ENCODE data around the gene AIFM1. TPM values are rescaled to one million over a fixed set of nuclear protein-coding genes. Genes with fewer than 3 reads are reported as not detected.

AIFM1 gene
- 10.8 TPM for total RNA-seq
- 26.2 TPM for polyA plus RNA-seq

DNA sequence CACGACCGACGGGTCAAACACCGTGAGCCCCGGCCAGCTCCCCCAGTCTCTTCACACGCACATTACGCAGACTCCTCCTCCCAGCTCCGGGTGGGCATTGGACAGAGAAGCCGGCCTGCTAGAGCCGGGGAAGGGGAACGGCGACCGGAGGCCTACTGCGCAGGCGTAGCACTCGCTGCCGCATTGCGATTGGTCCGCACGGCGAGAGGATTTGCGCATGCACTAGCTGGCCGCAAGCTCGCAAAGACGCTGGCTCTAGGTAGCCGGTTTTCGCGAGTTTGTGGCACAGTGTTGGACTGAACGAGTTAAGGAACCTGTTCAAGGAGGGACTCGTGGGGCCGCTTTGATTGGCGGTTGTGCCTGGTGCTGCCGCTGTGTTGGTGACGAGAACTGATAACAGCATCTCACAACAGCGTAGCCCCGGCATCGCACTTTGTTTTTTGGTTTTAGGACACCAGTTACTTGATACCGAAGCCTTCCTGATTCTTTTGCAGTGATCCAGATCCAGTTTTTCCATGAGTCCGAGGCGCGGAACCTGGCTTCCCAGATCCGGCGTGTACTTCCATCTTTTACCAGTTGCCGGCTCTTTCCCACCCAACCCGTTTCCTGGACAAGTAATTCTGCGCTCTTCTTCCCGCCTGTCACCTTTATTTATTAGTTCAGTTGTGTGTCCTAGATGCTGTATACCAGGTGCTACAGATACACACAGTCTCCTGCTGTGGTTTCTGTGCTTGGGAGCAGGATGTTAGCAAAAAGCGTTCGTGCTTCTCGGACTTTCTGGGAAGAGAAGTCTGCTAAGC lies at the start of gene AIFM1:
TSS of gene AIFM1 (minus strand) at position 139 of the 800 bp plus-strand sequence. CDS start 185 bp downstream, outside the sequence.
- under 1% methylated on average over 50 of the region's 50 CpGs for WGBS
- Histone ChIP-seq H3K27ac (ENCODE audit: low read depth) (peak within 1 kb of the TSS; percentile 71), H3K36me3 (ENCODE audit: insufficient read depth) (no peaks in the 10 kb centered on the region), H3K4me3 (ENCODE audit: low read depth, low read length) (peak within 1 kb of the TSS; percentile 46), H3K4me1 (ENCODE audit: insufficient read depth) (peaks cover 2% of the 10 kb centered on the region)
- DNase-seq (ENCODE audit: extremely low spot score) = peak; percentile 73

DNA sequence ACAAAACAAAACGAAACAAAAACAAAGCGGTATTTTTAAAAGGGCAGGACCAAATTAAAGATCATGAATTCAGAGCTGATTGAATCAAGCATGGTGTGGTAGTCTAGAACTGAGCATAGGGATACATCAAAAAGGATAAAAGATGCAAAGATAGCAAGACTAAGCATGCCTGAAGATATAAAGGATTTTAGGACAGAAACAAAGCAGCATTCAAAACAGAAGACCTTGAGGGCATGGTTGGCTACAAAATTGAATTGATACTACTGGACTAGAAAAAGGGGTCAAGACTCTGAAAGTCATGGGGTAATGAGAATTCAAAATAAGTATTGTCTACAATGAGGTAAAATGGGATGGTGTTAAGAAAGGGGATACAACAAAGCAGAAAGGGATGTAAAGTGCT lies 47.7 kb upstream of the AIFM1 start:
- no peak for DNase-seq (ENCODE audit: extremely low spot score)
- H3K4me1 ChIP-seq (ENCODE audit: insufficient read depth) = no peaks in the 10 kb centered on the region
- H3K36me3 ChIP-seq (ENCODE audit: insufficient read depth) = no peaks in the 10 kb centered on the region
- H3K4me3 ChIP-seq (ENCODE audit: low read depth, low read length) = no peak overlapping the region
- H3K27ac ChIP-seq (ENCODE audit: low read depth) = no peak overlapping the region
- WGBS = 99% methylated on average over 2 of the region's 2 CpGs

DNA sequence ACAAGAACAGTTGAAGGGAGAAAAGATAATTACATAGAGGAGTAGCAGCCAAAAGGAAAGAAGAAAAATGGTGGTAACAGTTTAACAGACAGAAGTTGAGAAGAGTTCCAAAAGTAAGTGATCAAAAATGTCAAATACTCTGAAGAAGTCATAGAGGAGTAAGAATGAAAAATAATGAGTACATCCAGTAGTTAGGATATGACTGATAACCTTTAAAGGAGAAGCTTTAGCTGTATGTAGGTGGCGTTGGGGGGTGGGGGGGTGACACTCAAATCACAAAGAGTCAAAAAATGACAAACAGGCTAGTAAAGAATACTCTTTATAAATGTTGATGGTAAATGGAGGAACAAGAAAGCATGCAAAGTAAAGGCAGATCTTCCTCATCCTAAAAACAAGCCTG lies 46.7 kb upstream of the AIFM1 start:
- no peaks in the 10 kb centered on the region for H3K36me3 ChIP-seq (ENCODE audit: insufficient read depth)
- no peak overlapping the region for H3K27ac ChIP-seq (ENCODE audit: low read depth)
- no peak for DNase-seq (ENCODE audit: extremely low spot score)
- no peak overlapping the region for H3K4me3 ChIP-seq (ENCODE audit: low read depth, low read length)
- no peaks in the 10 kb centered on the region for H3K4me1 ChIP-seq (ENCODE audit: insufficient read depth)
- 94% methylated on average over 1 of the region's 1 CpG for WGBS

DNA sequence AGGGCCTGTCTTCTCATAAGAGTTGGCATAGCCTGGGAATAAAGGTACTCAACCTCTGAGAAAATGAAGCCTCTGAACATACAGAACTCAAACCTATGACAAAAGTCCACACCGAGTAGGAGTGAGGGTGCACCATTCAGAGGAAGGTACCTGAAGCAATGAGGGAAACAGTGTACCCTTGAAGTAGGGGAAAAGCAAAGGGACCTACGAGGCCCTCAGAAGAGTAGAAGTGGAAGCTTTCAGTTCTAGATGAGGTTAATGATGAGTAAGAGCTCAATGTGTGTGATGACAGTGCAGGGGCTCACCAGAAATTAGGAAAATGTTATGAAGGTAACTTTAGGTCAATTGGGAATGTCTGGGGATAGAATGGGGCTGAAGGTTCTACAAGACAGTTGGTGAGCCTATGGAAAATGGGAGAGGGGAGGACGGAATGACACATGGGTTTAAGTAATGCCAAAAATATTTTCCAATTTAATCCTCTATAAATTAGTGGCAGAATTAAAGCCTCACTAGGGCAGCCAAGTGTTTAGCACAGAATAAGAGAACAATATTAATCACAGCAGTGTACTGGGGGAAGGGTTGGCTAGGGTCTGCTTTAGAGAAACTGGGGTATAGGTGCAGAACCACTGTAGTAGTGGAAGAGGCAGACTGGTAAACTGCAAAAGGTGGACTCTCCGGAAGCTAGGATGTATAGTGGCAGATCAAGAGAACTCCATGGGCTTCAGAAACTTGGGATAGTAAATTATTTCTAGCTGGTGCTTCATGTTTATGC lies 46.0 kb upstream of the AIFM1 start:
- 92% methylated on average over 4 of the region's 4 CpGs for WGBS
- no peaks in the 10 kb centered on the region for H3K36me3 ChIP-seq (ENCODE audit: insufficient read depth)
- no peak for DNase-seq (ENCODE audit: extremely low spot score)
- no peaks in the 10 kb centered on the region for H3K4me1 ChIP-seq (ENCODE audit: insufficient read depth)
- no peak overlapping the region for H3K27ac ChIP-seq (ENCODE audit: low read depth)
- no peak overlapping the region for H3K4me3 ChIP-seq (ENCODE audit: low read depth, low read length)

DNA sequence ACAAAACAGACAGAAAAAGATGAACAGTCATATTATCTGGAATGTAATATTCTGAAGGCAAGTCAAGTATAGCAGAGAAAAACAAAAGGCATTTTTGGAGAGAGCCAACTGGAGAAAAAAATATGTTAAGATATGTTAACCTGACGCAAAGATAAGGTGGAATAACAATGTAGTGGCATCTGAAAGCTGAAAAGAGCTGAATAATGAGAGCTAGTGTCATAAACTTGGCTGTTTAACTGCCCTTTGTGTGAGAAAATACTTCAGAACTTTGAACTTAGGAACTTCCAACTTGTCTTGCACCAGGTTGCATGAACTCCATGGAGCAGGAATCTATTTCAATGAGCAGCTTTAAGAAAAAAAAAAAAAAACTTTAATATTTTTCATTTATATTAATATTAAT lies 39.0 kb upstream of the AIFM1 start:
- H3K4me3 ChIP-seq (ENCODE audit: low read depth, low read length) = no peak overlapping the region
- no peaks in the 10 kb centered on the region for H3K36me3 ChIP-seq (ENCODE audit: insufficient read depth)
- 96% methylated on average over 1 of the region's 1 CpG for WGBS

DNA sequence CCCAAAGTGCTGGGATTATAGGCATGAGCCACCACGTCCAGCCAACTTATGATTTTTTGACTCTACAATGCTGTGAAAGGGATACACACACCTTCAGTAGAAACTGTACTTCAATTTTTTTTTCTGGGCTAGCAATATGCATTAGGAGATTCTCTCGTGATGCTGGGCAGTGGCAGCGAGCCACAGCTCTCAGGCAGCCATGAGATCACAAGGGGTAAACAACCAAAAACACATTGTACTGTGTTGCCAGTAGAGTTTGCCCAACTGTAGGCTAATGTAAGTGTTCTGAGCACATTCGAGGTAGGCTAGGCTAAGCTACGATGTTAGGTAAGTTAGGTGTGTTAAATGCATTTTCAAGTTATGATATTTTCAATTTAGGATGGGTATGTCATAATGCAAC lies 31.8 kb upstream of the AIFM1 start:
- WGBS = 58% methylated on average over 5 of the region's 5 CpGs
- no peaks in the 10 kb centered on the region for H3K36me3 ChIP-seq (ENCODE audit: insufficient read depth)
- H3K4me3 ChIP-seq (ENCODE audit: low read depth, low read length) = no peak overlapping the region
- H3K4me1 ChIP-seq (ENCODE audit: insufficient read depth) = no peaks in the 10 kb centered on the region
- H3K27ac ChIP-seq (ENCODE audit: low read depth) = no peak overlapping the region
- no peak for DNase-seq (ENCODE audit: extremely low spot score)

More for the DNA sequence above, 39.0 kb upstream of the AIFM1 start:
- Histone ChIP-seq H3K4me1 (ENCODE audit: insufficient read depth) (no peaks in the 10 kb centered on the region), H3K27ac (ENCODE audit: low read depth) (no peak overlapping the region)
- no peak for DNase-seq (ENCODE audit: extremely low spot score)

DNA sequence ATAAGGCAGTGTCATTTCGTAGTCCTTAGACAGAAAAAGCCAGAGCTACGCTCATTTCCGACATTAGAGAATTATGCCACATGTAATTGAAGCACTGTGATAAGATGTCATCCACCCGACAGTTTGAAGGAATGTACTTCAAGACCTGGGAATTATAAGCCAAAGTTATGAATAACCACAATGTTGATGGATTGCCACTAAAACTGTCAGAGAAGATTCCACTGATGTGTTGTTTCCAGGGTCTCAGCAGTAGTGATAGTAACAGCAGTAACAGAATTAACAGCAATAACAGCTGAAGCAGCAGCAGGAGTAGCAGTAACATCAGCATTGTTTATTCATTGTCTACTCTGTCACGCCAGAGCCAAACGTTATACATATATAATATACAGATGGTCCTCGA lies 30.8 kb upstream of the AIFM1 start:
- Histone ChIP-seq H3K36me3 (ENCODE audit: insufficient read depth) (no peaks in the 10 kb centered on the region), H3K4me1 (ENCODE audit: insufficient read depth) (no peaks in the 10 kb centered on the region), H3K27ac (ENCODE audit: low read depth) (no peak overlapping the region), H3K4me3 (ENCODE audit: low read depth, low read length) (no peak overlapping the region)
- WGBS = 39% methylated on average over 7 of the region's 7 CpGs
- no peak for DNase-seq (ENCODE audit: extremely low spot score)

DNA sequence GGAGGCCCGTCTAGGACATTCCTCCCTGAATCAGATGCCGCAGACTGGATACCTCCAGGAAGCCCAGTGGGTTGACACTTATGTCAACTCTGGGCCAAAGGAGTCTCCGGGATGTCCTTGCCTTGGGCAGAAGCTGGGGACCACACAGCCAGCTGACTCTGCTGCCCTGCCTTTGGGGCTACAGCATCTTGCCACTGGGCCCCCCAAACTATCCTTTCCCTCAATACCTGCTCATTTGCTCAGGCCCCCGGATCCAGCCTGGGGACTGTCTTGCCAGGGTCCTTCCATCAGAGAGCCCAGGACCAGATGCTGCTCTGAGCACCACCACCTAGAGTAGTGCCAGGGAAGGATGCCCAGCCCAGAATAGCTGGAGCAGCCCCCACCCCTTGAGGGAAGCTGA lies 25.2 kb upstream of the AIFM1 start:
- DNase-seq (ENCODE audit: extremely low spot score) = no peak

DNA sequence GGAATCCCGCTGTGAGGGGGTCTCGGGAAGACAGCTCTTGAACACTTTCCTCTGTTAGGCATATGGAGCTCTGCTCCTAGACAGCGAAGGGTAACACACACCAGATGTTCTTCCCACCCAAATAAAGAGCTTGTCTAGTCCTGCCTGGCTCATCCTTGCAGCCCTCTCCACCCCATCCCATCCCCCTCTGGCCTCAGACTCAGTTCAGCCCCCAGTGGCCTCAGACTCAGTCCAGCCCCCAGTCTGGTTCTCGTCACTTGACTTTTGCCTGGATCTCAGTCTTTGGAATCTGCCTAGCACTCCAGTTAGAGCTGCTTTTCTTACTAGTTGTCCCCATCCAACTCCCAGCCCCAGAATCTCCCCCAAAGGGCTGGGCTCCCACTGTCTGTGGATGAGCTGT lies 21.0 kb upstream of the AIFM1 start:
- Histone ChIP-seq H3K4me3 (ENCODE audit: low read depth, low read length) (no peak overlapping the region), H3K27ac (ENCODE audit: low read depth) (no peak overlapping the region), H3K4me1 (ENCODE audit: insufficient read depth) (no peaks in the 10 kb centered on the region), H3K36me3 (ENCODE audit: insufficient read depth) (no peaks in the 10 kb centered on the region)
- DNase-seq (ENCODE audit: extremely low spot score) = no peak
- WGBS = 36% methylated on average over 4 of the region's 4 CpGs

More for the DNA sequence above, 25.2 kb upstream of the AIFM1 start:
- 90% methylated on average over 4 of the region's 4 CpGs for WGBS
- H3K4me3 ChIP-seq (ENCODE audit: low read depth, low read length) = no peak overlapping the region
- H3K4me1 ChIP-seq (ENCODE audit: insufficient read depth) = no peaks in the 10 kb centered on the region
- no peaks in the 10 kb centered on the region for H3K36me3 ChIP-seq (ENCODE audit: insufficient read depth)
- H3K27ac ChIP-seq (ENCODE audit: low read depth) = no peak overlapping the region

DNA sequence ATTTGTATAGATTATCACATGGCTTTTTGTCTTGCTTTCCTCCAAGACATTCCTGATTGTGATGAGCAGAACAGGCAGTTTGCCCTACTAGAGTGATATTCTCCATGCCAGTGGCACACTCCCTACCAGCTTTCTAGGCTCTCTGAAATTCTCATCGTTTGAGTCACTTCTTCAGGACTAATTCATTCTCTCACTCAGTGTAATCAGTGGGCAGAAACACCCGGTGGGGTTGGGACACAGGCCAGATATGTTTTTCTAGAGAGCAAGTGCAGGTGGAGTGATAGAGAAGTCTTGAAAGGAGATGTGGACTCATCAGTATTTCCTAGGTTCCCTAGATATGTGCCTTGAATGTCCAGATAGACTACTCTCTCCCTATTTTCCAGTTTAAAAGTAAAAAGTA lies 19.2 kb upstream of the AIFM1 start:
- Histone ChIP-seq H3K36me3 (ENCODE audit: insufficient read depth) (no peaks in the 10 kb centered on the region), H3K27ac (ENCODE audit: low read depth) (no peak overlapping the region), H3K4me1 (ENCODE audit: insufficient read depth) (no peaks in the 10 kb centered on the region), H3K4me3 (ENCODE audit: low read depth, low read length) (no peak overlapping the region)
- 60% methylated on average over 2 of the region's 2 CpGs for WGBS
- DNase-seq (ENCODE audit: extremely low spot score) = no peak

DNA sequence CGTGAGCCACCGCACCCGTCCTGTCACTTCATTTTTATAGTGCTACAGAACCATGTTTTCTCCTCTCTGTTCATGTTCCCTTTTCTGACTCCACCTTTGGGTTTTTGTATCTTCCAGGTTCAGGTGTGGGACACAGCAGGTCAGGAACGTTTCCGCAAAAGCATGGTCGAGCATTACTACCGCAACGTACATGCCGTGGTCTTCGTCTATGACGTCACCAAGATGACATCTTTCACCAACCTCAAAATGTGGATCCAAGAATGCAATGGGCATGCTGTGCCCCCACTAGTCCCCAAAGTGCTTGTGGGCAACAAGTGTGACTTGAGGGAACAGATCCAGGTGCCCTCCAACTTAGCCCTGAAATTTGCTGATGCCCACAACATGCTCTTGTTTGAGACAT lies 18.5 kb upstream of the AIFM1 start:
- H3K4me1 ChIP-seq (ENCODE audit: insufficient read depth) = no peaks in the 10 kb centered on the region
- 96% methylated on average over 11 of the region's 11 CpGs for WGBS

DNA sequence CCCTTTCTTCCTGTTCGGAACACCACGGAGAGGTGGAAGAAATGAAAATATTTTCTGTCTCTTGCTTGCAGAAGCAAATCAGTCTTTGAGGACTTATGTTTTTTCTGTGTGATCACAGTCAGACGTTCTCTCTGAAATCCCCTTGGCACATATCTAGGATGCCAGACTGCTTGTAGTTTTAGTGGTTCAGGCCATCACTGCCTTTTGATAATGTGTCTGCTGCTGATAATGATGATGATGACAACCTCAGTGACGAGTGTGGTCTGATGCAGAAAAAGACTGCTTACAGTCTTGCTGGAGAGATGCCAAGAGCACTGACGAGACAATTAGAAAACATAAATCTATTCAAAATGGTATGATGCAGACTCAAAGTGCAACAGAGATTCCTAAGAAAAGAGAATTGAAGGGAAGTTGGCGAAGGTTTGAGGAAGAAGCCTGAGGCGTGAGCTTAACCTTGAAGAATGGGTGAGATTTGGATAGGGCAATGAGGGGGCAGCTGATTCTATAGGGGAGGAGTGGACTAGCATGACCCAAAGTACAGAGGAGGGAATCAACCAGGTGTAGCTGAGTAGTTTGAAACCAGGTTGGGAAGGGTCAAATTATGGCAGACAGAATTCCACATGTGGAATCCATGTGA lies 14.1 kb upstream of the AIFM1 start:
- 44% methylated on average over 7 of the region's 7 CpGs for WGBS

More for the DNA sequence above, 18.5 kb upstream of the AIFM1 start:
- H3K27ac ChIP-seq (ENCODE audit: low read depth) = no peak overlapping the region
- H3K4me3 ChIP-seq (ENCODE audit: low read depth, low read length) = no peak overlapping the region
- no peak for DNase-seq (ENCODE audit: extremely low spot score)
- no peaks in the 10 kb centered on the region for H3K36me3 ChIP-seq (ENCODE audit: insufficient read depth)

DNA sequence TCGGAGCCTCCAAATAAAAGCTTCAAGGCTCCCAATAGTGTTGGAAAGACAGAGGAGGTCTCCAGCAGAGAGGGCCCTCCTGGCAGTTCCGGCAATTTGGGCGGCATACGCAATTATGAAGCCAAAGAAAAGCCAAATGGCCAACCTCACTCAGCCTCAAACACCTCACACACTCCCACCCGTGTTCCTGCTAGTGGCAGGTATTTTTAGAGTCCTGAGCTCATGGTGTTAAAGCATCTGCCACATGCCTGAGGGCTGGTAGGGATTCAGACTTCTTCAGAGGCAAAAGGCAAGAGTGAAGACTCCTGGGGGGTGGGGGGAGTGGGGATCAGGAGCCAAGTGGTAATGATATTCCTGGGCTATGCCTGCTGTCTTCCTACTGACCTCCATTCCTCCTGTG lies 13.5 kb upstream of the AIFM1 start:
- Histone ChIP-seq H3K36me3 (ENCODE audit: insufficient read depth) (no peaks in the 10 kb centered on the region), H3K4me1 (ENCODE audit: insufficient read depth) (no peaks in the 10 kb centered on the region), H3K4me3 (ENCODE audit: low read depth, low read length) (no peak overlapping the region), H3K27ac (ENCODE audit: low read depth) (no peak overlapping the region)
- 72% methylated on average over 5 of the region's 5 CpGs for WGBS
- DNase-seq (ENCODE audit: extremely low spot score) = no peak

More for the DNA sequence above, 14.1 kb upstream of the AIFM1 start:
- no peak for DNase-seq (ENCODE audit: extremely low spot score)
- no peak overlapping the region for H3K27ac ChIP-seq (ENCODE audit: low read depth)
- no peaks in the 10 kb centered on the region for H3K4me1 ChIP-seq (ENCODE audit: insufficient read depth)
- H3K4me3 ChIP-seq (ENCODE audit: low read depth, low read length) = no peak overlapping the region
- H3K36me3 ChIP-seq (ENCODE audit: insufficient read depth) = no peaks in the 10 kb centered on the region

DNA sequence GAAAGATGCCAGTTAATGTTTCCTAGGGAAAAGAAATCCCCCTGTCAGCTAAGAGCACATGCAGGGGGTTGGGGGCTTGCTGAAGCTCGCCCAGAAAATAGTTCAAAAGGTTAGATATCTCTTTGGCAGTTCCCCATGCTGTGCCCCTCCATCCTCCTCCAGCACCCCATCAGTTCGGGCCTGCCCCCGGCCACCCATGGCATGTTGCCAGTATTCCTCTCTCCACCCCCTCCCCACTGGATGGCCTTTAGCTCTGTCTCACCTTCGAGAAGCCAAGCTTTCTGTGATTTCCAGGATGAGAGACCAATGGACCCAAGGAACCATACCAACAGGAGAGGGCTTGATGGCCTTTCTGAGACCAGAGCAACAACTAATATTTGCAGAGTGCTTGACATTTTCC lies 11.3 kb upstream of the AIFM1 start:
- Histone ChIP-seq H3K27ac (ENCODE audit: low read depth) (no peak overlapping the region), H3K4me1 (ENCODE audit: insufficient read depth) (no peaks in the 10 kb centered on the region), H3K36me3 (ENCODE audit: insufficient read depth) (no peaks in the 10 kb centered on the region), H3K4me3 (ENCODE audit: low read depth, low read length) (no peak overlapping the region)
- WGBS = 81% methylated on average over 4 of the region's 4 CpGs
- no peak for DNase-seq (ENCODE audit: extremely low spot score)

Measured in urinary bladder (tissue), 4 donors.